SK-N-MC (cell line): ENCODE results near the gene TTC28.

Experiments used
- EZH2 ChIP-seq: fragments of 200-600 bp; sonication (generic); IDR thresholded peaks from one replicate; pipeline ENCODE4 v1.6.1; 2017; ENCODE audit warnings: antibody characterized with exemption
- FOXP2 ChIP-seq: optimal IDR thresholded peaks from 2 replicates; pipeline ENCODE3; 2011; ENCODE audit warnings: mild to moderate bottlenecking, moderate library complexity; ENCODE audit not compliant: insufficient read depth; ENCODE audit errors: extremely low read length, control extremely low read depth
- POLR2AphosphoS5 ChIP-seq: IDR thresholded peaks from 2 replicates; pipeline ENCODE4 v1.6.1; 2012; ENCODE audit warnings: mild to moderate bottlenecking, low read depth, low read length, borderline replicate concordance

- TF ChIP-seq EZH2 (no peak), POLR2AphosphoS5 (no peak), FOXP2 (no peak)
These were observed 244.4 kb downstream of the TTC28 start for GRCh38 chr22:28435140-28435768.
